Panc1 (cell line): ENCODE data around the gene DYNLRB1. TPM values are rescaled to one million over a fixed set of nuclear protein-coding genes. Genes with fewer than 3 reads are reported as not detected.
A peak's percentile ranks its signal among the peaks of the same experiment; 100 is the strongest.

Experiments used
- ATAC-seq: fragments of 200-7000 bp; cut with Tn5 transposase; 2 replicates; pipeline ENCODE4 v1.9.1; 2020; ENCODE audit warnings: mild to moderate bottlenecking, moderate library complexity
- BruUV-seq: library from RNA; stranded (reverse); fragments of 400-500 nt; replicated peaks from 2 replicates; lab custom pipeline; 2021; lab: Mats Ljungman, UMichigan
- CTCF ChIA-PET: fragments of 300-600 bp; sonication (Branson Sonifier 250); formaldehyde crosslinking; loops from one replicate; lab custom pipeline; 2022; ENCODE audit warnings: antibody characterized with exemption; lab: Charles Lee
- POLR2A ChIA-PET: fragments of 300-600 bp; sonication (Branson Sonifier 250); formaldehyde crosslinking; loops from one replicate; lab custom pipeline; 2022; ENCODE audit warnings: antibody characterized with exemption; lab: Charles Lee
- DNase-seq: peaks from one replicate; pipeline ENCODE4 v3.0.0-alpha.2; 2010; ENCODE audit warnings: low read depth, low spot score
- H3K27ac ChIP-seq: 2 replicates; pipeline ENCODE4 v1.5.1; 2011; ENCODE audit warnings: mild to moderate bottlenecking, low read length, inconsistent platforms
- H3K27me3 ChIP-seq: fragments of 200-500 bp; sonication (Bioruptor generic); 2 replicates; pipeline ENCODE4 v1.6.0; 2014; ENCODE audit warnings: low read length, inconsistent platforms; ENCODE audit not compliant: control insufficient read depth, insufficient read depth
- H3K36me3 ChIP-seq: fragments of 200-500 bp; sonication (Bioruptor generic); 2 replicates; pipeline ENCODE4 v1.5.1; 2014; ENCODE audit warnings: inconsistent platforms, mild to moderate bottlenecking, low read length, moderate library complexity; ENCODE audit not compliant: control insufficient read depth, insufficient read depth
- H3K4me1 ChIP-seq: 2 replicates; pipeline ENCODE4 v1.5.1; 2011; ENCODE audit warnings: inconsistent platforms, mild to moderate bottlenecking, low read length, moderate library complexity; ENCODE audit not compliant: control insufficient read depth, insufficient read depth
- H3K4me3 ChIP-seq, 2 experiments: 2 replicates each; pipeline ENCODE4 v1.5.1; 2011 to 2012; ENCODE audit warnings: low read depth in 2 of 2, low read length in 2 of 2, mild to moderate bottlenecking in 2 of 2, inconsistent platforms in 1 of 2, moderate library complexity in 1 of 2
- H3K9me3 ChIP-seq: fragments of 200-500 bp; sonication (Bioruptor generic); 2 replicates; pipeline ENCODE4 v1.5.1; 2014; ENCODE audit warnings: low read depth, mild to moderate bottlenecking, inconsistent platforms, low read length, moderate library complexity; ENCODE audit not compliant: control insufficient read depth, insufficient read depth
- POLR2AphosphoS5 ChIP-seq: IDR thresholded peaks from 2 replicates; pipeline ENCODE4 v1.6.1; 2012; ENCODE audit warnings: mild to moderate bottlenecking, low read depth, low read length, moderate library complexity
- SIN3A ChIP-seq: IDR thresholded peaks from 2 replicates; pipeline ENCODE4 v1.6.1; 2012; ENCODE audit warnings: low read depth, mild to moderate bottlenecking, low read length, moderate library complexity, borderline replicate concordance; ENCODE audit not compliant: insufficient read depth
- TCF7L2 ChIP-seq: IDR thresholded peaks from 2 replicates; pipeline ENCODE4 v1.6.1; 2011; ENCODE audit warnings: mild to moderate bottlenecking, low read depth, low read length, inconsistent platforms
- in situ Hi-C: cut with HindIII; loops from 2 replicates; pipeline ENCODE4 v1.10.0; 2016; ENCODE audit warnings: low sequenced_read_pairs, low pct_unique_long_range_greater_than_20kb
- intact Hi-C: fragments of 100-400 bp; cut with micrococcal nuclease; formaldehyde crosslinking; loops from one replicate; pipeline ENCODE4 v1.10.0; 2022; ENCODE audit not compliant: unreplicated experiment
- total RNA-seq: library from RNA; stranded (reverse); gene quantifications from one replicate; pipeline ENCODE4 v1.2.1, GENCODE V29; 2021; ENCODE audit not compliant: unreplicated experiment
- TF ChIP-seq, protein P1 (sequence below), 2 experiments: IDR thresholded peaks; 2 replicates each; pipeline ENCODE4 v1.6.1; 2011 to 2012; ENCODE audit warnings: low read depth in 2 of 2, control low read depth in 1 of 2, low read length in 1 of 2, mild to moderate bottlenecking in 1 of 2, moderate library complexity in 1 of 2; ENCODE audit not compliant: insufficient read depth in 1 of 2
- TF ChIP-seq, protein P2 (sequence below): fragments of 450-650 bp; IDR thresholded peaks from 2 replicates; pipeline ENCODE4 v1.5.1; 2017; ENCODE audit warnings: mild to moderate bottlenecking

The DYNLRB1 gene
- total RNA-seq, 1 experiment from 2014 or later = 155 TPM

DNA sequence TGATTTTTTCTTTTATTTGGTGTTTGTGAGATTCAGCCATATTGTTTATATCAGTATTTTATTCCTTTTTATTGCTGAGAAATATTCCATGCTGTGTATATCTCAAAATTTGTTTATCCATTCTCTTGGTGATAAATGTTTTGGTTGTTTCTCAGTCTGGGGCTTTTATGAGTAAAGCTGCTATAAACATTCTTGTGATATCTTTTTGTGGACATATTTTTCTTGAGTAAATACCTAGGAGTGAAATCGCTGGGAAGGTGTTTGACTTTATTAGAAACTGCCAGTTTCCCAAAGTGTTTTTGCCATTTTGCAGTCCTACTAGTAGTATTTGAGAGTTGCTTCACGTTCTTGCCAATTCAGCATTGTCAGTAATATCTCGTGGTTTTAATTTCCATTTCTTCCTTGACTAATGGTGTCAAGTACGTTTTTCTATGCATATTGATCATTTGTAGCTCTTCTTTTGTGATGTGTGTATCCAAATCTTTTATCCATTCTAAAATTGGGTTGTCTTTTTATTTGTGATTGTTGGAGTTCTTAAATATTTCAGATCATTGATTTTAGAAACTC, 31.1 kb upstream of the DYNLRB1 start:
- TF ChIP-seq POLR2AphosphoS5 = no peak
- TF ChIP-seq TCF7L2 = peak; percentile 71
- Histone ChIP-seq H3K36me3 (peaks cover 19% of the 10 kb centered on the region), H3K27me3 (no peaks in the 10 kb centered on the region), H3K9me3 (no peaks in the 10 kb centered on the region), H3K4me1 (peaks cover 12% of the 10 kb centered on the region; the same call in 1 of the 2 replicates), H3K27ac (no peak overlapping the region; the same call in 1 of the 2 replicates), H3K4me3 (no peak overlapping the region)
- no TSS peak for BruUV-seq
- ATAC-seq = no peak
- CTCF ChIA-PET = no interaction called here
- POLR2A ChIA-PET = no interaction called here
- no peak for DNase-seq
- intact Hi-C loops (no loop called here), in situ Hi-C loops (no loop called here)

DNA sequence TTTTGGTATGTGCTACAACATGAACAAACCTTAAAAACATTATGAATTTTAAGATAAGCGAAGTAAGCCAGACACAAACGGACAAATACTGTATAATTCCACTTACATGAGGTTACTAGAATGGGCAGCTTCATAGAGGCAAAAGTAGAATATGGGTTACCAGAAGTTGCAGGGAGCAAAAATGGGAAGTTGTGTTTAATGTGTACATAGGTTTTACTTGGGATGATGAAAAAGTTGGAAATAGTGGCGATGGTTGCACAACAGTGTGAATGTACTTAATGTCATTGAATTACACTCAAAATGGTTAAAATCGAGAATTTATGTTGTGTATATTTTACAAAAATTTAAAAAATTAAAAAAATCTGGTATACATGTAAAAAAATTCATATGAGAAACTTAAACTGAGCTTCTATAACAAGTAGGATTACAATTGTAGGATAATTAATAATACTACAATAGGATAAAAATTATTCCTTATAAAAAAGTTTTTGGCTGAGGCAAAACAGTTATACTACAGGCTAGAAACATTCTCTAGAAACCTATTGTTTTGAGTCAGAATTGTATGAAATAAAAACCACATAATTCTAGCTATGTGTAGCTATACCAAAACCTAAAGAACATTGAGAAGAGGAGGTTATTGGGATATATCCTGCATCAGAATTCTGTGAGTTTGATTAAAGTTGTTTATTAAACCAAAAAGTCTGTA, 24.8 kb upstream of the DYNLRB1 start:
- no peak overlapping the region for H3K27ac ChIP-seq
- BruUV-seq = no TSS peak
- ATAC-seq (no peak), DNase-seq (no peak)
- intact Hi-C loops = no loop called here
- H3K9me3 ChIP-seq = no peaks in the 10 kb centered on the region
- POLR2A ChIA-PET = interaction anchor here (0.6 kb wide), 1 partner anchor 128 kb away, joined by 3 read pairs; the partner anchor contains the start of gene ITCH
- no peaks in the 10 kb centered on the region for H3K27me3 ChIP-seq
- H3K4me1 ChIP-seq = no peaks in the 10 kb centered on the region
- peaks cover 20% of the 10 kb centered on the region for H3K36me3 ChIP-seq
- TF ChIP-seq, protein P1, sequence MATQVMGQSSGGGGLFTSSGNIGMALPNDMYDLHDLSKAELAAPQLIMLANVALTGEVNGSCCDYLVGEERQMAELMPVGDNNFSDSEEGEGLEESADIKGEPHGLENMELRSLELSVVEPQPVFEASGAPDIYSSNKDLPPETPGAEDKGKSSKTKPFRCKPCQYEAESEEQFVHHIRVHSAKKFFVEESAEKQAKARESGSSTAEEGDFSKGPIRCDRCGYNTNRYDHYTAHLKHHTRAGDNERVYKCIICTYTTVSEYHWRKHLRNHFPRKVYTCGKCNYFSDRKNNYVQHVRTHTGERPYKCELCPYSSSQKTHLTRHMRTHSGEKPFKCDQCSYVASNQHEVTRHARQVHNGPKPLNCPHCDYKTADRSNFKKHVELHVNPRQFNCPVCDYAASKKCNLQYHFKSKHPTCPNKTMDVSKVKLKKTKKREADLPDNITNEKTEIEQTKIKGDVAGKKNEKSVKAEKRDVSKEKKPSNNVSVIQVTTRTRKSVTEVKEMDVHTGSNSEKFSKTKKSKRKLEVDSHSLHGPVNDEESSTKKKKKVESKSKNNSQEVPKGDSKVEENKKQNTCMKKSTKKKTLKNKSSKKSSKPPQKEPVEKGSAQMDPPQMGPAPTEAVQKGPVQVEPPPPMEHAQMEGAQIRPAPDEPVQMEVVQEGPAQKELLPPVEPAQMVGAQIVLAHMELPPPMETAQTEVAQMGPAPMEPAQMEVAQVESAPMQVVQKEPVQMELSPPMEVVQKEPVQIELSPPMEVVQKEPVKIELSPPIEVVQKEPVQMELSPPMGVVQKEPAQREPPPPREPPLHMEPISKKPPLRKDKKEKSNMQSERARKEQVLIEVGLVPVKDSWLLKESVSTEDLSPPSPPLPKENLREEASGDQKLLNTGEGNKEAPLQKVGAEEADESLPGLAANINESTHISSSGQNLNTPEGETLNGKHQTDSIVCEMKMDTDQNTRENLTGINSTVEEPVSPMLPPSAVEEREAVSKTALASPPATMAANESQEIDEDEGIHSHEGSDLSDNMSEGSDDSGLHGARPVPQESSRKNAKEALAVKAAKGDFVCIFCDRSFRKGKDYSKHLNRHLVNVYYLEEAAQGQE (IDR thresholded peaks at IDR 0.05; ENCODE audit: insufficient read depth in 1 of 2, low read depth in 2 of 2, low read length in 1 of 2) = no peak
- TF ChIP-seq SIN3A = no peak
- no peak for TF ChIP-seq TCF7L2
- no peak for TF ChIP-seq POLR2AphosphoS5
- TF ChIP-seq, protein P2, sequence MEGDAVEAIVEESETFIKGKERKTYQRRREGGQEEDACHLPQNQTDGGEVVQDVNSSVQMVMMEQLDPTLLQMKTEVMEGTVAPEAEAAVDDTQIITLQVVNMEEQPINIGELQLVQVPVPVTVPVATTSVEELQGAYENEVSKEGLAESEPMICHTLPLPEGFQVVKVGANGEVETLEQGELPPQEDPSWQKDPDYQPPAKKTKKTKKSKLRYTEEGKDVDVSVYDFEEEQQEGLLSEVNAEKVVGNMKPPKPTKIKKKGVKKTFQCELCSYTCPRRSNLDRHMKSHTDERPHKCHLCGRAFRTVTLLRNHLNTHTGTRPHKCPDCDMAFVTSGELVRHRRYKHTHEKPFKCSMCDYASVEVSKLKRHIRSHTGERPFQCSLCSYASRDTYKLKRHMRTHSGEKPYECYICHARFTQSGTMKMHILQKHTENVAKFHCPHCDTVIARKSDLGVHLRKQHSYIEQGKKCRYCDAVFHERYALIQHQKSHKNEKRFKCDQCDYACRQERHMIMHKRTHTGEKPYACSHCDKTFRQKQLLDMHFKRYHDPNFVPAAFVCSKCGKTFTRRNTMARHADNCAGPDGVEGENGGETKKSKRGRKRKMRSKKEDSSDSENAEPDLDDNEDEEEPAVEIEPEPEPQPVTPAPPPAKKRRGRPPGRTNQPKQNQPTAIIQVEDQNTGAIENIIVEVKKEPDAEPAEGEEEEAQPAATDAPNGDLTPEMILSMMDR = no peak
- in situ Hi-C loops = no loop called here
- CTCF ChIA-PET = no interaction called here
- H3K4me3 ChIP-seq = no peak overlapping the region
